Mononuclear cell (primary cell): ENCODE results near the gene AADAC. TPM values are rescaled to one million over a fixed set of nuclear protein-coding genes. Genes with fewer than 3 reads are reported as not detected.
"Not testable (repeated sequence)": the region's sequence is repeated elsewhere in the genome, so short reads cannot be mapped to it uniquely, and the experiment has no call there.

ENCODE experiments used
- H3K27me3 ChIP-seq: 2 replicates; pipeline ENCODE4 v1.6.0; 2011; ENCODE audit warnings: low read length, control low read depth; ENCODE audit not compliant: insufficient read depth
- H3K4me1 ChIP-seq: 2 replicates; pipeline ENCODE4 v1.5.1; 2011; ENCODE audit warnings: mild to moderate bottlenecking, low read length, control low read depth; ENCODE audit not compliant: insufficient read depth
- H3K4me3 ChIP-seq: 2 replicates; pipeline ENCODE4 v1.5.1; 2011; ENCODE audit warnings: mild to moderate bottlenecking, low read length, moderate library complexity
- H3K9me3 ChIP-seq: 2 replicates; pipeline ENCODE4 v1.5.1; 2011; ENCODE audit warnings: low read depth, mild to moderate bottlenecking, control low read depth, low read length
- total RNA-seq: library from RNA; depleted of rRNA; stranded (reverse); fragments of >200 nt; gene quantifications from one replicate; pipeline ENCODE4 v1.2.3, GENCODE V29; 2012

The AADAC gene
- total RNA-seq, result not detected

- Histone ChIP-seq H3K27me3 (no peaks in the 10 kb centered on the region), H3K4me1 (no peaks in the 10 kb centered on the region), H3K4me3 (no peak within 1 kb of the TSS)
Observed at GRCh38 chr3:151813799-151814198, at the start of gene AADAC. Gene AADAC (plus strand): TSS chr3:151814116. CDS start chr3:151814163, 47 bp downstream.

GRCh38 chr3:151764699-151765098, 49.2 kb upstream of the AADAC start:
- not testable (repeated sequence) for H3K4me3 ChIP-seq, H3K4me1 ChIP-seq, H3K27me3 ChIP-seq, H3K9me3 ChIP-seq

More at GRCh38 chr3:151813799-151814198, at the start of gene AADAC:
- no peaks in the 10 kb centered on the region for H3K9me3 ChIP-seq

GRCh38 chr3:151765685-151766084, 48.2 kb upstream of the AADAC start:
- H3K9me3 ChIP-seq, result no peaks in the 10 kb centered on the region
- H3K27me3 ChIP-seq, result no peaks in the 10 kb centered on the region
- no peak overlapping the region for H3K4me3 ChIP-seq
- no peaks in the 10 kb centered on the region for H3K4me1 ChIP-seq

- Histone ChIP-seq H3K9me3 (no peaks in the 10 kb centered on the region), H3K4me1 (no peaks in the 10 kb centered on the region), H3K4me3 (no peak overlapping the region), H3K27me3 (no peaks in the 10 kb centered on the region)
Observed at GRCh38 chr3:151766454-151766853, 47.5 kb upstream of the AADAC start.

- Histone ChIP-seq H3K4me1 (no peaks in the 10 kb centered on the region), H3K27me3 (no peaks in the 10 kb centered on the region), H3K4me3 (no peak overlapping the region), H3K9me3 (no peaks in the 10 kb centered on the region)
Observed at GRCh38 chr3:151768393-151768930, 45.5 kb upstream of the AADAC start.

GRCh38 chr3:151769175-151769574, 44.7 kb upstream of the AADAC start:
- Histone ChIP-seq H3K9me3 (no peaks in the 10 kb centered on the region), H3K4me1 (no peaks in the 10 kb centered on the region), H3K27me3 (no peaks in the 10 kb centered on the region), H3K4me3 (no peak overlapping the region)

GRCh38 chr3:151770956-151771355, 43.0 kb upstream of the AADAC start:
- H3K4me3 ChIP-seq, result no peak overlapping the region
- no peaks in the 10 kb centered on the region for H3K9me3 ChIP-seq
- no peaks in the 10 kb centered on the region for H3K27me3 ChIP-seq
- no peaks in the 10 kb centered on the region for H3K4me1 ChIP-seq

- Histone ChIP-seq H3K4me3 (no peak overlapping the region), H3K4me1 (no peaks in the 10 kb centered on the region)
Observed at GRCh38 chr3:151772825-151773480, 41.0 kb upstream of the AADAC start.

GRCh38 chr3:151774235-151774634, 39.7 kb upstream of the AADAC start:
- Histone ChIP-seq H3K9me3 (no peaks in the 10 kb centered on the region), H3K4me3 (no peak overlapping the region), H3K4me1 (no peaks in the 10 kb centered on the region), H3K27me3 (no peaks in the 10 kb centered on the region)

More at GRCh38 chr3:151772825-151773480, 41.0 kb upstream of the AADAC start:
- H3K27me3 ChIP-seq, result no peaks in the 10 kb centered on the region
- no peaks in the 10 kb centered on the region for H3K9me3 ChIP-seq

GRCh38 chr3:151774910-151775309, 39.0 kb upstream of the AADAC start:
- H3K27me3 ChIP-seq, result no peaks in the 10 kb centered on the region
- H3K4me1 ChIP-seq, result no peaks in the 10 kb centered on the region
- H3K4me3 ChIP-seq, result no peak overlapping the region
- H3K9me3 ChIP-seq, result no peaks in the 10 kb centered on the region

GRCh38 chr3:151775314-151776258, 38.3 kb upstream of the AADAC start:
- no peaks in the 10 kb centered on the region for H3K4me1 ChIP-seq

GRCh38 chr3:151776259-151776740, 37.6 kb upstream of the AADAC start:
- Histone ChIP-seq H3K4me3 (no peak overlapping the region), H3K27me3 (no peaks in the 10 kb centered on the region), H3K4me1 (no peaks in the 10 kb centered on the region), H3K9me3 (no peaks in the 10 kb centered on the region)

More at GRCh38 chr3:151775314-151776258, 38.3 kb upstream of the AADAC start:
- H3K4me3 ChIP-seq, result no peak overlapping the region
- no peaks in the 10 kb centered on the region for H3K27me3 ChIP-seq
- H3K9me3 ChIP-seq, result no peaks in the 10 kb centered on the region

GRCh38 chr3:151777880-151778279, 36.0 kb upstream of the AADAC start:
- Histone ChIP-seq H3K9me3 (no peaks in the 10 kb centered on the region), H3K4me1 (no peaks in the 10 kb centered on the region), H3K4me3 (no peak overlapping the region), H3K27me3 (no peaks in the 10 kb centered on the region)

GRCh38 chr3:151787626-151788025, 26.3 kb upstream of the AADAC start:
- Histone ChIP-seq H3K9me3 (no peaks in the 10 kb centered on the region), H3K4me1 (no peaks in the 10 kb centered on the region), H3K27me3 (no peaks in the 10 kb centered on the region), H3K4me3 (no peak overlapping the region)

GRCh38 chr3:151788401-151788800, 25.5 kb upstream of the AADAC start:
- H3K27me3 ChIP-seq, result no peaks in the 10 kb centered on the region
- H3K4me1 ChIP-seq, result no peaks in the 10 kb centered on the region
- no peak overlapping the region for H3K4me3 ChIP-seq
- H3K9me3 ChIP-seq, result no peaks in the 10 kb centered on the region
